Fibroblast of skin of right quadriceps (primary cell): ENCODE data around the gene TCERG1L.
"Not testable (repeated sequence)": the region's sequence is repeated elsewhere in the genome, so short reads cannot be mapped to it uniquely, and the experiment has no call there.

Source experiments
- DNase-seq: peaks from one replicate; pipeline ENCODE4 v3.0.0-alpha.2; 2013

The TCERG1L gene

GRCh38 chr10:131180086-131180485 is 131.4 kb downstream of the TCERG1L start:
- DNase-seq: no peak

- DNase-seq: no peak
Measured at GRCh38 chr10:131179361-131179760, 132.2 kb downstream of the TCERG1L start.

GRCh38 chr10:131178521-131179331 is 132.8 kb downstream of the TCERG1L start:
- DNase-seq: no peak

- DNase-seq: no peak
Measured at GRCh38 chr10:131177431-131178327, 133.8 kb downstream of the TCERG1L start.

GRCh38 chr10:131176907-131177306 is 134.6 kb downstream of the TCERG1L start:
- DNase-seq: no peak

- not testable (repeated sequence) for DNase-seq
Measured at GRCh38 chr10:131176324-131176723, 135.2 kb downstream of the TCERG1L start.

GRCh38 chr10:131175891-131176290 is 135.6 kb downstream of the TCERG1L start:
- no peak for DNase-seq

GRCh38 chr10:131174651-131175540 is 136.6 kb downstream of the TCERG1L start:
- DNase-seq: no peak

GRCh38 chr10:131174211-131174565 is 137.3 kb downstream of the TCERG1L start:
- DNase-seq: no peak

- DNase-seq: no peak
Measured at GRCh38 chr10:131173484-131174210, 137.9 kb downstream of the TCERG1L start.

GRCh38 chr10:131172433-131172832 is 139.1 kb downstream of the TCERG1L start:
- DNase-seq: no peak

GRCh38 chr10:131169146-131169545 is 142.4 kb downstream of the TCERG1L start:
- DNase-seq: no peak

- DNase-seq: no peak
Measured at GRCh38 chr10:131168238-131168875, 143.2 kb downstream of the TCERG1L start.

GRCh38 chr10:131167036-131167860 is 144.3 kb downstream of the TCERG1L start:
- DNase-seq: no peak

- DNase-seq: no peak
Measured at GRCh38 chr10:131166486-131166885, 145.0 kb downstream of the TCERG1L start.

GRCh38 chr10:131165092-131165491 is 146.4 kb downstream of the TCERG1L start:
- DNase-seq: no peak

GRCh38 chr10:131162866-131163843 is 148.4 kb downstream of the TCERG1L start:
- no peak for DNase-seq

- no peak for DNase-seq
Measured at GRCh38 chr10:131162211-131162610, 149.3 kb downstream of the TCERG1L start.

- no peak for DNase-seq
Measured at GRCh38 chr10:131161087-131161486, 150.4 kb downstream of the TCERG1L start.
